ENCODE measurements around the gene ARFGEF2.
"Not testable (repeated sequence)": the region's sequence is repeated elsewhere in the genome, so short reads cannot be mapped to it uniquely, and the experiment has no call there.

The ARFGEF2 gene

DNA sequence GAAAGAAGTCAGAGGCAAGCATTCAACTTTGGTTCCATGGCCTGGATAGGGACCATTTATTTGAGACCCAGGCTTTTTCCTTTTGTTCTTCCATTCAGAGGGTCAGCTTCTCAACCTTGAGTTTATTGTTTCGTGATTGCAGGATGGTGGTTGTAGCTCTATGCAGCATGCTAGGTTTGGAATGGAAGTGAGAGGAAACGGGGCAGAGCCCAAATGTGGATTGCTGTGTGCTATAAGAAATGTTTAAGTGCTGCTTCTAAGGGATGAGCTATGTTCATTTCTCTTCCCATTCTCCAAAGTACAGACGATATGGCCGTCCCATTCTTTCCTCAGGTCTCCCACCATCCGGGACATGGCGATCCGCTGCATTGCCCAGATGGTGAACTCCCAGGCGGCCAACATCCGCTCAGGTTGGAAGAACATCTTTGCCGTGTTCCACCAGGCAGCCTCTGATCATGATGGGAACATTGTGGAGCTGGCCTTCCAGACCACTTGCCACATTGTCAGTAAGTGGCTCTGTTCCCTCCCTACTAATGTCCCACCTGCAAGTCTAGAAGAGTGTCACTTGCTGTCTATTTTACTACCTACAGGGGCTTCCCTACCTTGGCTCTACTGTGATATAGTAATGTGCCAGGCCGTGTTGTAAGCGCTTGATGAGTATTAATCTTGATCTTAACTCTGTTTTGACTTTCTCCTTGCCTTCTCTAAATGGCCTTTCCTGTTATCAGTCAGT is 88.6 kb downstream of the ARFGEF2 start:
- no peak for DNase-seq

DNA sequence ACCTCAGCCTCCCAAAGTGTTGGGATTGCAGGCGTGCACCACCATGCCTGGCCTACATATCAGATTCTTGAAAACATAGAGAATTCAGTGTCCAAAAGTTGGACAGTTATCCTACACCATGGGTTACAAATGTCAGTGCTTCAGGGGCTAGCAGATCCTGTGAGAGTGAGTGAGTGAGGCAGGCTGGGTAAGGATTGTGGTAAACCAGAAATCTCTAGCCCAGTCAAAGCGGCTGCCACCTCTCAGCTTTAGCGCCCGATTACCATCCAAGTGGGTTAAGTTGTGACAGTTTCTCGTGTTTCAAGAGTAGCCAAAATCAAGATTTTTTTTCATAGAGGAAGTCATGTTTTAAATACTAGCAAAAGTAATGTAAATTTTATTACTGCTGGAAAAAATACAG is 102.7 kb downstream of the ARFGEF2 start:
- DNase-seq, result no peak

DNA sequence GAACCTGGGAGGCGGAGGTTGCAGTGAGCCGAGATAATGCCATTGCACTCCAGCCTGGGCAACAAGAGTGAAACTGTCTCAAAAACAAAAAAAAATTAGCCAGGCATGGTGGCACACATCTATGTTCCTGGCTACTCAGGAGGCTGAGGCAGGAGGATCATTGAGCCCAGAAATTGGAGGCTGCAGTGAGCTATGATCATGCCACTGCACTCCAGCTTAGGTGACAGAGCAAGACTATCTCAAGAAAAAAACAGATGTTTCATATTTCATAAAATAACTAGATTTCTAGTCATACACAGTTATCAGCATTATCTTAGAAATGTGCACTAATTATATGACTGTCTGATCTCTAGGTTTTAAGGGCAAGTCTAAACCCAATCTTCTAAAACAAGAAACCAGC is 106.7 kb downstream of the ARFGEF2 start:
- DNase-seq, result not testable (repeated sequence)

DNA sequence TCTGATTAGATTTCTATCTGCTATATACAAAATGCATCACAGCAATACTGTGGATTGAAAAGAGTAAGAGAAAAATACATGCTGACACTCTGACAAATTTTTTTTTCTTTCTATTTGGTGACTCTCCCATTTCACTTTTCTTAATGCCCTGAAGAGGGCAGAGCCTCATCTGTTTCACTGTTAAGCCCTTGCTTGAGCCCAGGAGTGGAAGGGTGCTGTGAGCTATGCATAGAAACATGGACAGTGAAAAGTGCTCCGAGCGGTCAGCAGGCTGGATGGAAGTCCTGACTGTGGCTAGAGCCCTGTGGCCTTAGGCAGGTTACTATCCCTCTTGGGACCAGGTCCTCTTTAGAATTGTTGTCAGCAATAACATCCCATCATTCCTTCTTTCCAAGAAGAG is 107.2 kb downstream of the ARFGEF2 start:
- DNase-seq, result no peak

DNA sequence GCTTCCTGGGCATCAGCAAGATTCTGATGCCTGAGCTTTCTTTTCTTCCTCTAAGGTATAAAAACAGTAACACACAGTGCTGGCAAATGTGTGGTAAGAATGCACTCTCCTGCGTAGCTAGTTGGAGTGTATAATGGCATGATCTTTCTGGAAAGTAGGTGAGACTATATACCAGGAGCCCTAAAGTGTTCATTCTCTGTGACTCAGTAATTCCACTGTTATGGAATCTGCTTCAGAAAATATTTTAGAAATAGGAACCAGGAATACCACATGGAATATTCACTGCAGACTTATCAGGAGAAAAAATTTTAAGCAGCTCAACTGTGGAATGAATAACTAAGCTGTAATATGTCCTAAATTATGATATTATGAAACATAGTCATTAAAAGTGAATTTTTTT is 107.7 kb downstream of the ARFGEF2 start:
- no peak for DNase-seq

DNA sequence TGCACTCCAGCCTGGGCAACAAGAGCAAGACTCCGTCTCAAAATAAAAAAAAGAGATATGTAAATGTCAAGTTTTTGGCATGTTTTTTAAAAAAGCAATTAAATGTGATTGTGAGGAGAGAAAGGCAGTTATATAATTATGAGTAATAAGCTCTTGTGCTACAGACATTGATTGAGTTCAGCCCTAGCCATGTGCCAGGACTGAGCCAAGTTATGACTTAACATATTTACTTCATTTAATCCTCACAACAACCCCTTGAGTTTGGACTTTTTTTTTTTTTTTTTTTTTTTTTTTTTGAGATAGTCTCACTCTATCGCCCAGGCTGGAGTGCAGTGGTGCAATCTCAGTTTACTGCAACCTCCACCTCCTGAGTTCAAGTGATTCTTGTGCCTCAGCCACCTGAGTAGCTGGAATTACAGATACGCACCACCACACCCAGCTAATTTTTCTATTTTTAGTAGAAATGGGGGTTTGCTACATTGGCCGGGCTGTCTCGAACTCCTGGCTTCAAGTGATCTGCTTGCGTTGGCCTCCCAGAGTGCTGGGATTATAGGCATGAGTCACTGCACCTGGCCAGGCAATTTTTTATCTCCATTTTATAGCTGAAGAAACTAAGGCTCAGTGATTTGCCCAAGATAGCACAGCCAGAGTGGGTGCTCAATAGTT is 109.6 kb downstream of the ARFGEF2 start:
- DNase-seq, result no peak

DNA sequence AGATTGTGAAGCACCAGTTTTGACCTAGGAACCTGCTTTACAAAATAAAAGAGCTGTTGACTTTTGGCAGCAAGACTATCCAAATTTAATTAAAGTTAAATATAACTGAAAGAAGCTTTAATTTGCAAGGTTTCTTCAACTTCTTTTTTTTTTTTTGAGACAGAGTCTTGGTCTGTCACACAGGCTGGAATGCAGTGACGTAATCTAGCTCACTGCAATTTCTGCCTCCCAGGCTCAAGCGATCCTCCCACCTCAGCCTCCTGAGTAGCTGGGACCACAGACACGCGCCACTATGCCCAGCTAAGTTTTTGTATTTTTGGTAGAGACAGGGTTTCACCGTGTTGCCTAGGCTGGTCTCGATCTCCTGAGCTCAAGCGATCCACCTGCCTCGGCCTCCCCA is 110.9 kb downstream of the ARFGEF2 start:
- no peak for DNase-seq

DNA sequence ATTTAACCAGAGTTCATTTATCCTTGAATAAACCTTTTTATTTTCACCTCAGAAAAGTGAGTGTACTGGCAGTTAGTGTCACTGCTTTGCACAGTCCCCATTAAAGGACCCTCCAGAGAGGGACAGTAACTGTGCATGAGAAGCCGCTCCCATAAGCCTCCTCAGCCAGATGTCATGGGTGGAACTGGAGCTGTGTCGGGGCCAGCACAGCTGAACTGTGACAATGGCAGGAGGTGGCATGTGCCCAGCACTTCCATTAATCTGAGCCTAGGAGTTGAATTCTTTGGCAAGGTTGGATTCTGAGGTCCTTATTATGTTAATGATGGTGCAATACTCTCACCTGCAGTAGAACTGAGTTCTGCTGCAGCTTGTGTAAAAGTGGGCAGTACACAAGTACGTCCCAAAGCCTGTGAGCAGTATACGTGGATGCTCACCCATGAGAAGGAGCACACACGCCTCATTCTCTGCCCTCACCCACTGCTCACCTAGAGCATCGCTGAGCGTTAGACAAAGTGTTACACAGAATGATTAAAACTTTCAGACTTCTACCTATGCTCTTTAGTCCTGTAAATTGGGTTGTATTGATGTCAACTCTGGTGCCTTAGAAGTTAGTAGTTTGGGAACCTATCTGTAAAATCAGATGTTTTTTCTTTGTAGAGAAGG is 112.7 kb downstream of the ARFGEF2 start:
- DNase-seq, result peak; percentile 53

DNA sequence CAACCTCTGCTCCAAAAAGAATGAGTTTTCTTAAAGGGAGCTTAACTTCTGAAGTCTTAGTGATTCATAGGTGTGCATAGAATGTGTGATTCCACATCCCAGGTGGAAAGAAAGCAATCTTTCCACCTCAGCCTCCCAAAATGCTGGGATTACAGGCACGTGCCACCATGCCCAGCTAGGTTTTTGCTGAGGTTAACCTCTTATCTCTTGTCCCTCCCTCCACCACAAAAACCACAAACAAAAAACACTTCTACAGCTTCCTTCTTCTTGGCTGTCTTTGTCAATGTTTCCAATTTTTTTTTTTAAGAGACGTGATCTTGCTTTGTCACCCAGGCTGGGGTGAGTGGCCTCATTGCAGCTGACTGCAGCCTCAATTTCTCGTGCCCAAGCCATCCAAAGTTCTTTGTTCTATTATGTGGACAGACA is 116.5 kb downstream of the ARFGEF2 start:
- no peak for DNase-seq

DNA sequence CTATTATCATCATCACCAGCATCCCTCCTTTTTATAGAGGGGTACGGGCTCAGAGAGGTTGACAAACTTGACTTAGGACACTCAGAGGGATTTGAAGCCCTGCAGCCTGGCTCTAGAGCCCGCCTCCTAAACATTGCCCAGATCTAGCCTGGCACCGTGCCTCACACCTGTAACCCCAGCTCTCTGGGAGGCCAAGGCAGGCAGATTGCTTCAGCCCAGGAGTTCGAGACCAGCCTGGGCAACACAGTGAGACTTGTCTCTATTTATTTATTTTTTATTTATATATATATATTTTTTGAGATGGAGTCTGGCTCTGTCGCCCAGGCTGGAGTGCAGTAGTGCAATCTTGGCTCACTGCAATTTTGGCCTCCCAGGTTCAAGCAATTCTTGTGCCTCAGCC is 118.3 kb downstream of the ARFGEF2 start:
- no peak for DNase-seq

DNA sequence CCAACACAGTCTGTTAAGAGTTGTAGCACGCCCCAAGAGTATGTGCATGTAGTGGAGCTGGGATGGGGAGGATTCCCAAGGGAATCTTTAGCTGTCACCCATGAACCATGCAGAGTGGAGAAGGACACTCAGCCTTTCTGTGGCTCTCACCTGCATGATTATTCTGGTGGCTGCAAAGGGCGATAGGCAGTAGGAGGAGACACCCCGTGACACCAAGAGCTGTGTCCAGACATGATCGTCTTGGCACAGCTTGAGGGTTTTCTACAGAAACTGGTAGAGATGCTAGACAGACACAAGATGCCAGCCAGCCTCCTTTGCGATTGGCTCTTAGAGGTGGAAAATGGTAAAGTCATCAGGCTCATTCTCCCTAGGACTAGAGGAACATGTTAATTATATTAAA is 121.5 kb downstream of the ARFGEF2 start:
- DNase-seq, result no peak

DNA sequence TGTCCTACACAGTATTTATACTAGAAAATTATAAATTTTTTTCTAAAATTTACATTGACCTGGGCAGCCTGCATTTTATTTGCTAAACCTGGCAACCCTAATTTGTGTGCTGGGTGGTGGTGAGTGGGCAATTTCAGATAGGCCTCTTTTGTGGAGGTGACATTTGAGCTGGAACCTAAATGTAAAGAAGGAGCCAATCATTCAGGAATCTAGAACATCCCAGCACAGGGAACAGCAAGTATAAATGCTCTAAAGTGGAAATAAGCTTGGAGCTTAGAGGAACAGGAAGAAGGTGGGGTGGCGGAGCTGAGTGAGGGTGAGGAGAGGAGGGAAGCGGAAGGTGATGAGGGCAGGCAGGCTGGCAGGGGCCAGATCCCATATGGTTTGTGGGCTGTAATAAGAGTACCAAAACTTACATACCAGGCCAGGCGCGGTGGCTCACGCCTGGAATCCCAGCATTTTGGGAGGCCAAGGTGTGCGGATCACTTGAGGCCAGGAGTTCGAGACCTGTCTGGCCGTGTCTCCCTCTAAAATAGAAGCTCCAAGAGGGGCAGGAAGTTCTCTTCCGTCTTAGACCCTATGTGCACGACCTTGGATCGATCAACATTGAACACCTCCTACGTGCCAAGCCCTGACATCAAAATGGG is 124.1 kb downstream of the ARFGEF2 start:
- DNase-seq, result no peak

DNA sequence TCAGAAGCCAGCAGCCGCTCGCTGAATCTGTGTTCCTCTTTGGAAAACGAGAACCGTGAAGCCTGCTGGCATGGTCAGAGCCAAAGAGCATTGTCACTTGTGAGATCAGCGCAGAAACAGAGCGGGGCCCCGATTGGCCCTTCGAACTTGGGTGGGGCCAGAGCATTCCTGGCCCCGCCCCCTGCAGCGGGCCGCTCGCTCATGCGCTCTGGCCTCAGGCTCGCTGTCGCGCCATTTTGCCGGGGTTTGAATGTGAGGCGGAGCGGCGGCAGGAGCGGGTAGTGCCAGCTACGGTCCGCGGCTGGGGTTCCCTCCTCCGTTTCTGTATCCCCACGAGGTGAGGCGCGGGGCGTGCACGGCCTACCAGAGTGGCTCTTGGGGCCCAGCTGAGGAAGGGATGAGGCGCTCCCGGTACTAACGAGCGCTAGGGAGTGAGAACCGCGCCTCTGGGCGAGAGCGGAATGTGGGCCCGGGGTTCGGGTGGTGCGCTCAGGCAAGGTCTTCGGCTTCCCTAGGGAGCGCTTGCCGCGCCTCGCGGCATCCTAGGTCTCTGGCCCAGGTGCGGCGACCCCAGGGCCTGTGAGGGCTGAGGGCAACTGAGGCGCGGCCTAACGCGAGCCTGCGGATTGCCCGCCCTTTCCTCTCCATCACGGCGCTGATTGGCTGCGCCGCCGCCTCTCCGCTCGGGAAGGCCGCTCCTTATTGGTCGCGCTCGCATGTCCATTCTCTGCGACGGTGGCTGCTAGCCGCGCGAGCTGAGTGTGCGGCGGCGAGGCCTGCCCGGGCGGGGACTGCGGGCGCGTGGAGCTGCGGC is 124.8 kb downstream of the ARFGEF2 start, which contains the start of gene CSE1L:
CSE1L (plus strand) TSS at position 226 of the 814 bp plus-strand sequence. CDS start 12,152 bp downstream, outside the sequence.
- DNase-seq, result peak; percentile 94

DNA sequence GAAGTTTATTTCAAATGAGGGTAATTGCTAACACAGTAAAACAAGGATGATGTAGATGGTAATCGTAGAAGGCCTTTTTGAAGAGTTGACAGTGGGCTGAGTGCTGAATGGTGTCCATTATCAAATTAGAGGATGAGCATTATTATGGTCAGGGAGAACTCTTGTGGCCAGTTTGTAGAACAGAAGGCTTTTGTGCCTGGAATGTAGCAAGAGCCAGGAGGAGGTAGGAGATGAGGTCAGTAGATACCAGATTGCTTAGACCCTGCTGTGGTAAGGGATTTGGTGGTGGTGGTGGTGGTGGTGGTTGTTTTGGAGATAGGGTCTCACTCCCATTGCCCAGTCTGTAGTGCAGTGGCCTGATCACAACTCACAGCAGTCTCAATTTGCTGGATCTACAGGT is 130.8 kb downstream of the ARFGEF2 start:
- DNase-seq, result no peak

DNA sequence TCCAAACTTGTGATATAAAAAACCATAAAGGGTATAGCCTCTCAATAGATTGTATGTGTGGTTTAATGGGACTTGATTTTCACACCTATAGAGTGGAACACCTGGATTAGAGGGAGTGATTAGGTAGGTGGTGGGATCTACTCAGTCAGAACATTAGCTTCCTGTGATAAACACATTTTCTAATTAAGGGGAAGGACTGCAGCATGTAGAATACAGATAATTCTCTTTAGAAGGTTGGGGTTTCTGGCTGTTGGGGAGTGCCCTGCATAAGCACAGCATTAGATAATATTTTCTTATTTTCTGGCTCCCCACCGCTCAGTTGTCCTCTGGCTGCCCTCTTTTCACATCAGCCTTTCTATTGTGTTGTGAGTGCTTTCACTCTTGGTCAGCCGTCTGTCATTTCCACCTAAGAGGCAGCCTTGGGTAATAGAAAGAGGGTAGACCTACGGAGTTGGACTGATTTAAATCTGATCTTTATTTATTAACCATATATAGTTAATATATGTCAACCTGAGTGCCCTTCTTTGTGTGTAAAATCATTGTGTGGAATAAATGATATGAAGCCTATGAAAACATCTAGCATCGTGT is 132.6 kb downstream of the ARFGEF2 start:
- DNase-seq, result no peak

DNA sequence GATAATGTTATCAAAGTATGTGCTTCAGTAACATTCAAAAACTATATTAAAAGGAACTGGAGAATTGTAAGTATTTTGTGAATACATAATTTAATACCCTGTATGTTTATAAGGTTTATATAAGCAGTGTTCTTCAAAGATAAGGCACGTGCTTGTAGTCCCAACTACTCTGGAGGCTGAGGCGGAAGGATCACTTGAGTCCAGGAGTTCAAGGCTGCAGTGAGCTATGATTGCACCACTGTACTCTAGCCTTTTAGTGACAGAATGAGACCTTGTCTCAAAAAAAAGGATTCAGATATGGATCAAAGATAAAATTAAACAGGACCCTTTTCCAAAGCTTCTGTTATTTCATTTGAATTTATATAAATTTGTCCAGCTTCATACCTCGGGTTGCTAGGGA is 141.8 kb downstream of the ARFGEF2 start:
- DNase-seq, result no peak

DNA sequence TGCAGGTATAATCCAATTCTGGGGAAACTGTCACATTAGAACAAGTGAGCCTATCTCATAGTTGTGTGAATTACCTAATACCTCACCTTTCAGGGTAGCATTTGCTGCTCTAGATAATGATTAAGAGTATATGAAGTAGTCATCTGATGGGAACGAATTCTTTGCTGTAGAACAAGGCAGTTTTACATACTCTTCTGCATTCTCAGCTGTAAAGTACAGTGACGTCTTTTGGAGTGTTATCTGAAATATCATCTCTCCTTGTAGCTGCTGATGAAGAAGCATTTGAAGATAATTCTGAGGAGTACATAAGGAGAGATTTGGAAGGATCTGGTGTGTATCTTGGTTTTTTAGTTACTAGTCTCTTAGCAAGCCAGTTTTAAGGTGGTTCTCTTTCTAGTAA is 153.0 kb downstream of the ARFGEF2 start:
- DNase-seq, result no peak

DNA sequence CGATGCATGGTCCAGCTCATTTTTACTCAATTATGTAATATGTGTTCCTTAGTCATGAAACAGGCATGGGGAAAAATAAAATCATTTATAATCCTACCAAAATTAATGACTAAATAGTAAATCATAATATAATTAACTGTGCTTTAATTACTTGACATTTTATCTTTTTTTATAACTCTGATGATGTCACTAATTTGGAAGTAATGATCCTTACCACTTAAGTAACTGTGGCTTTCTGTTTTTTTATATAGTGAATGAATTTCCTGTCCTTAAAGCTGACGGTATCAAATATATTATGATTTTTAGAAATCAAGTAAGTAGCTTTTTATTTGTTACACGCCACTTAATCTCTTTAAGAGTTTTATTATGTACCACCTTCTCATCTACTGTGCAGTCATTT is 156.8 kb downstream of the ARFGEF2 start:
- DNase-seq, result no peak

DNA sequence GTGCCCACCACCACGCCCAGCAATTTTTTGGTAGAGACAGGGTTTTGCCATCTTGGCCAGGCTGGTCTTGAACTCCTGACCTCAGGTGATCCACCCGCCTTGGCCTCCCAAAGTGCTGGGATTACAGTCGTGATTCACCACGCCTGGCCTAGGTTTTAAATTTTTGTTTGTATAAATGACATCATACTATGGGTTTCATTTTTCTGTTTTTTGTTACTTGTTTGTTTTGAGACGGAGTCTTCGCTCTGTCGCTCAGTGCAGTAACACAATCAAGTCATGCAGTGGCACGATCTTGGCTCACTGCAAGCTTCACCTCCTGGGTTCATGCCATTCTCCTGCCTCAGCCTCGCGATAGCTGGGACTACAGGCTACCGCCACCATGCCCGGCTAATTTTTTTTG is 160.8 kb downstream of the ARFGEF2 start:
- not testable (repeated sequence) for DNase-seq

Data from NCI-H1105 treated with DMSO at 0.1 percent for 48 hours (cell line).